Left forelimb (tissue), 1 donor: Measurements from ENCODE around the gene GPR162.

Experiments used
- DNase-seq: peaks from one replicate; pipeline ENCODE4 v3.0.0-alpha.2; 2018; ENCODE audit warnings: low spot score

Gene GPR162, protein sequence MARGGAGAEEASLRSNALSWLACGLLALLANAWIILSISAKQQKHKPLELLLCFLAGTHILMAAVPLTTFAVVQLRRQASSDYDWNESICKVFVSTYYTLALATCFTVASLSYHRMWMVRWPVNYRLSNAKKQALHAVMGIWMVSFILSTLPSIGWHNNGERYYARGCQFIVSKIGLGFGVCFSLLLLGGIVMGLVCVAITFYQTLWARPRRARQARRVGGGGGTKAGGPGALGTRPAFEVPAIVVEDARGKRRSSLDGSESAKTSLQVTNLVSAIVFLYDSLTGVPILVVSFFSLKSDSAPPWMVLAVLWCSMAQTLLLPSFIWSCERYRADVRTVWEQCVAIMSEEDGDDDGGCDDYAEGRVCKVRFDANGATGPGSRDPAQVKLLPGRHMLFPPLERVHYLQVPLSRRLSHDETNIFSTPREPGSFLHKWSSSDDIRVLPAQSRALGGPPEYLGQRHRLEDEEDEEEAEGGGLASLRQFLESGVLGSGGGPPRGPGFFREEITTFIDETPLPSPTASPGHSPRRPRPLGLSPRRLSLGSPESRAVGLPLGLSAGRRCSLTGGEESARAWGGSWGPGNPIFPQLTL

DNA sequence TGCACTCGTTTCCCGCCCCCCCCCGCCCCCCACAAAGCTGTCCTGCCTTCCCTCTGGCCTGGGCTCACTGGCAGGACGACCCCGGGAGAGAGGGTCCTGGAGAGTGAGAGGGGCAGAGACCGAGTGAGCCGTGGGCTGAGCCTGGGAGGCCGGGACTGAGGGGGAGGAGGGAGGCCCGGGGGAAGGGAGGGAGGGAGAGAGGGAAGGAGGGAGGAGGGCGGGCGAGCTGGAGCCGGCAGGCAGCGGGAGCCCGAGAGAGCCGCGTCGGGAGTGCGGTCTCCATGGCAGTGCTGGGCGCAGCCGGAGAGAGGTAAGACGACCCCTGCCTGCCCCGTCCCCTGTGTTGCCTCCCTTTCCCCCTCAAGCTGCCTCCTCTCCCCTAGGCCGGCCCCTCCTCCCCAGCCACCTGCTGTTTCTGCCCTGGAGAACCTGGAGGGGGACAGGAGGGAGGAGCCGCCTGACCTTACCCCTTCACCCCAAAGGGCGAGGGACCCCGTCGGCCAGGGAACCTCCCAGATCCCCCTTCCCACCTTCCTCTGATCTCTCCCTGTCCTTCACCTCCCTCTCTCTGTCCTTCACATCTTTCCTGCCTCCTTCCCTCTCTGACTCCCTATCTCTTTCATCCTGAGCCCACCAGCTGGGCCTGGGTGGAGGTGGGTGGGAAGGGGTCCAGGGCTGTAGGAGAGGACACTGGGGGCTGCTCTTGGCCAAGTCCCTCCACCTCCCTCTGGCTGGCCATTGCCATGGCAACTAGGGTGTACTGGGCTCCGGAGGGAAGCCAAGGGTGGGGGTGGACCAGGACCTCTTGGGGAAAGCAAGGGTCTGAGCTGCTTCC lies at the start of gene GPR162:
TSS of gene GPR162 (plus strand) at position 231 of the 835 bp plus-strand sequence. CDS start 2,078 bp downstream, outside the sequence.
- DNase-seq = peak; percentile 89

DNA sequence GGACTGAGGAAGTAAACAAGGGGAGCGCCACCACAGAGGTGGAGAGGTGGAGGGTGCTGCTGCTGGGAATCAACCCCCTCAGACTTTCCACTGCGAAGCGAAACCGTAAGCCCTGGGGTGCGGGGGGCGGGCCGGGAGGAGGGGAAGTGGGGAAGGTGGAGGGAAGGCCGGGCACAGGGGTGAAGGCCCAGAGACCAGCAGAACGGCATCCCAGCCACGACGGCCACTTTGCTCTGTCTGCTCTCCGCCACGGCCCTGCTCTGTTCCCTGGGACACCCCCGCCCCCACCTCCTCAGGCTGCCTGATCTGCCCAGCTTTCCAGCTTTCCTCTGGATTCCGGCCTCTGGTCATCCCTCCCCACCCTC lies 49.3 kb upstream of the GPR162 start, which contains the start of gene LAG3:
TSS of gene LAG3 (plus strand) at position 190 of the 365 bp plus-strand sequence. CDS start 333 bp downstream, outside the sequence.
- no peak for DNase-seq

DNA sequence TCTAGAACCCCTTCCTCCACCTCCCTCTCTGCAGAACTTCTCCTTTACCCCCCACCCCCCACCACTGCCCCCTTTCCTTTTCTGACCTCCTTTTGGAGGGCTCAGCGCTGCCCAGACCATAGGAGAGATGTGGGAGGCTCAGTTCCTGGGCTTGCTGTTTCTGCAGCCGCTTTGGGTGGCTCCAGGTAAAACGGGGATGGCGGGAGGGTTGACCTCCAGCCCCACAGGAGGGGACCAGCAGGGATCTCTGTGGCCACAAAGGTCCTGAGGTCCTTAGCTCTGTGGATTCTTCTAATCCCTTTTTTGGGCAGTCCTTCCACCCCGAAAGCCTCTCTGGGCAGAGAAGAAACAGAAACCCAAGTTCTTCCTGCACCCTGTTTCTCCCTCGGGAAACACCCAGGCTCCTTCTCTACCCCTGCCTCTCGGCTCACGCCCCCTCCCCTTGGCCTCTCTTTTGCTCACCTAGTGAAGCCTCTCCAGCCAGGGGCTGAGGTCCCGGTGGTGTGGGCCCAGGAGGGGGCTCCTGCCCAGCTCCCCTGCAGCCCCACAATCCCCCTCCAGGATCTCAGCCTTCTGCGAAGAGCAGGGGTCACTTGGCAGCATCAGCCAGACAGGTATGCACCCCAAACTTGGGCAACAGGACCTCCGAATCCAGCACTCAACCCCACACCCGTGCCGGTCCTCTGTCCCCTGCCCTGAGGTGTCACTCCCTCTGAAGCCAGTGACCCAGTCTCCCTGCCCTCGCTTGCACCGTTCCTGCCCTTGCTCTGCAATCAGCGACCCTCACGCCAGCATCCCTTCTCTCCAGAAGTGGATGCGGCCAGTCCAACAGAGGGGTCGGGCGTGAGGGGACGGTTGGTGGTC lies 48.7 kb upstream of the GPR162 start:
- DNase-seq = no peak

GRCh38 chr12:6773590-6774351 lies 47.9 kb upstream of the GPR162 start:
- DNase-seq = no peak

GRCh38 chr12:6774499-6775062 lies 47.0 kb upstream of the GPR162 start:
- DNase-seq = no peak

GRCh38 chr12:6775185-6776174 lies 46.1 kb upstream of the GPR162 start:
- no peak for DNase-seq

DNA sequence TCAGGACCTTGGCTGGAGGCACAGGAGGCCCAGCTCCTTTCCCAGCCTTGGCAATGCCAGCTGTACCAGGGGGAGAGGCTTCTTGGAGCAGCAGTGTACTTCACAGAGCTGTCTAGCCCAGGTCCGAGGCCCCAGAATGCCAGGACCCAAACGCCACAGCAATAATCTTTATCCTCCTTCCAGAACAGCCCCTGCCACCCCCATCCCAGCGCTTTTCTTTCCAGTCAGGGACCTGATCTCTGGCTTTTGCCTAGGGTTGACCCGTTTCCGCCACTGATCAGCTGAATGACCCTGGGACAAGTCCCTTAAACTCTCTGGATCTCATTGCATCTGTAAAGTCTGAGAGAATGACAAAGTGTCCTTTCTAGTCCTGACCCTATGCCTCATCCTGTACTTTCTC lies 44.2 kb upstream of the GPR162 start:
- no peak for DNase-seq

DNA sequence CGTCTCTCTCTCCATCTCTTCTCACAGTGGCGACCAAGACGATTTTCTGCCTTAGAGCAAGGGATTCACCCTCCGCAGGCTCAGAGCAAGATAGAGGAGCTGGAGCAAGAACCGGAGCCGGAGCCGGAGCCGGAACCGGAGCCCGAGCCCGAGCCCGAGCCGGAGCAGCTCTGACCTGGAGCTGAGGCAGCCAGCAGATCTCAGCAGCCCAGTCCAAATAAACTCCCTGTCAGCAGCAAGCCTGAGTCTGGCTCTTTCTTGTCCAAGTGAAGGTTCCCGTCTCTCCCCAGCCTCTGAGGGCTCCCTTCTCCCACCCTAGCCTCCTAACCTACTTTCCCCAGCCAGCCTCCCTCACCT lies 43.4 kb upstream of the GPR162 start:
- no peak for DNase-seq

DNA sequence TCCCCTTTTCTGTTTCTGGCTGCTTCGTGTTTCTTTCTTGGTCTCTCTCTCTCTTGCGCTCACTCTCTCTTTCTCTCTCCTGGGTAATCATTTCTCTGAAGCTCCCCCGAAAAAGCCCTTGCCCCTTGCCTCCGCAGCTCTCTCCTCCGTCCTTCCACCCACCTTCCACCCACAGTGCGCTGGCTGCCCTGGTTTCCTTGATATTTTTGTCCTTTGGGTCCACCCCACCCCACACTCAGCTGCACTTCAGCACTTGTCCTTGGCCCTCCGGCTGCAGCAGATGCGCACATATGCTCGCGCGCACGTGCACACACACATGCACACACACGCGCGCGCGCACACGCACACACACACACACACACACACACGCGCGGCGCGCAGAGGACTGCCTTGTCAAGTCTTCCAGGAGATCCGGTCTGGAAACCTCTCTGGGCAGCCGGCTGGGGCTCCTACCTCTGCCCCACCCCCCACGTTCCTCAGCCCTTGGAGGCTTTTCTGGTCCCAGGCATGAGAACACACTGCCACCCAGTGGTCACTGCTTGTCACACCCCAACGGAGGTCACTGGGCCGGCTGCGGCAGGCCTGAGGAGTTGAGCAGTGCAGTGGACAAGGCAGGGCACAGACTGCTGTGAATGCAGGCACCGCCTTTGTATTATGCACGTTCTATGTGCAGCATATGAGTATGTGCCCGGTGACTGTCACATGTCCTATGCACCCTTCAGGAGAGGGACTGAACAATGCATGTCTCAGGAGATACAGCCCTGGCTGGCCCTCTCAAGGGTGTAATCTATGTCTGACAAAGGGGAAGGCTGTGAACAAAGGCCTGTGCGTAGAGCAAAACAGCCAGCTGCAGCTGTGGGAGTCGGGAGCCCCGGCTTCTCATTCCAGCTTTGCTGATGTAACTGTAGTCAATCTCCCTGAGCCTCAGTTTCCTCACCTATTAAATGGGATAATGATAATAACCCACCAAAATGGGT lies 42.8 kb upstream of the GPR162 start:
- DNase-seq = peak; percentile 95

DNA sequence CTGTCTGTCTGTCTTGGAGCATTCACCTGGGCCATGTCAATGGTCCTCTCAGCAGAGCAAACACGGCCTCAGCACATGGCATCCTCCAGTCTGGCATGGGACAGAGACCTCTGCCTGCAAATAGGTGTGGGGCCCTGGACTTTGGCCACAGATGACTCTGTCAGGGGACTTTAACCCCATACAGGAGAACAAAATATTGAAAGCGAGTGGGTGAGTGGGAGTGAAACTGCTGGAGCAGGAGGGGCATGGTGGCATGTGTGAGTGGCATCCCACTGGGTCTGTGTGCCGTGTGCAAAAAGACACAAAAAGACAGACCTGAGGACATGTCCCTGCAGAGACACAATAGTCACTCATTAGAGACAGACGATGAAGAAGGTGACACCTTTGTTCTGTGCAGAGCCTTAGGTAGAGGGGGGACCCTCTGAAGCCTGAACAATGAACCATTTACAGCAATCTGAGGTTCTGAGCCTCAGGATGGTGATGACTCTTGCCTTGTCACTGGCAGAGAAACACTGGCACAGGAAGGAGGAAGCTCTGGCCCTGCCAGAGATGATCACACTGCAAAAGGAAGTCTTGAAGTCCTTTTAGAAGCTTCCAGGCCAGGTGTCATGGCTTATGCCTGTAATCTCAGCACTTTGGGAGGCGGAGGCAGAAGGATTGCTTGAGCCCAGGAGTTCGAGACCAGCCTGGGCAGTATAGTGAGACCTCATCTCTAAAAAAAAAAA lies 41.8 kb upstream of the GPR162 start:
- peak; percentile 52 for DNase-seq

DNA sequence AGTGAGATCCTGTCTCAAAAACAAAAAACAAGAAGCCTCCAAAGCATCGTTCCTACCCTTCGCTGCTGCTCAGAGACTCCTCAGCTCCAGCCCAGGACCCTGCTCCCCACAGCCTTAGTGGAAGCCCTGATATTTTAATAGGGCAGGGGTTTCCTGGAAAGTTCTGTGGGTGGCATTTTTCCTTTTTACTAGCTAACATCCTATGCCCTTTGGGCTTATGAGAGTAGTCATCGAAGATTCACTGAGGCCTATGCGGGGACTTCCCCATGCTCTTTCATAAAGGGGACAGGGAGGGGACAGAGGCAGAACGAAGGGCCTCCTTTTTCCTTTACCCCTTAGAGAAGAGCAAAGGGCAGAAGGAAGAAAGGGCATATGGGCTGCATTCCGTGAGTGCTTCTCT lies 41.0 kb upstream of the GPR162 start:
- DNase-seq = no peak

DNA sequence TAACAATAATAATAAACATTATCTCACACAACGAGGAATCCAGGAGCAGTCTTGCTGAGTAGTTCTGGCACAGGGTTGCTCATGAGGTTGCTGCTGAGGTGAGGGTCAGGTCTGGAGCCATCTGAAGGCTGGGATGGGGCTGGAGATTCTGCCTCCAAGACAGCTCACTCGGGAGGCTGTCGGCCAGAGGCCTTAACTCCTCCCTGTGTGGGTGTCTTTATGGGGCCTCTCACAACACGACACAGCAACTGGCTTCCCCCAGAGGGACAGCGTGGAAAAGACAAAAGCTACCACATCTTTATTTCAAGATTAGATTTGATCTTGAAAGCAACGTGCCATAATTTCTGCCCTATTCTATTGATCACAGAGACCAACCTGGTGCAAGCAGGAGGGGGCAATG lies 39.5 kb upstream of the GPR162 start:
- DNase-seq = no peak

- no peak for DNase-seq
Measured at GRCh38 chr12:6782850-6783566, 38.6 kb upstream of the GPR162 start.

DNA sequence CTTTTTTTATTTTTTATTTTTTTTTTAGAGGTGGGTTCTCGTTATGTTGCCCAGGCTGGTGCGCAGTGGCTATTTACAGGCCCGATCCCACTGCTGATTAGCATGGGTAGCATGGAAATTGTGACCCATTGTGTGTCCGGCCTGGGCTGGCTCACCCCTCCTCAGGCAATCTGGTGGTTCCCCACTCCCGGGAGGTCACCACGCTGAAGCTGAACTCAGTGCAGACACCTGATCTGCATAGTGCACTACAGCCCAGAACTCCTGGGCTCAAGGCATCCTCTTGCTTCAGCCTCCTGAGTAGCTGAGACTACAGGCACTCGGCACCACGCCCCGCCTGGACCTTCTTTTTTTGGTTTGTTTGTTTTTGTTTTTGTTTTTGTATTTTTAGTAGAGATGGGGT lies 37.8 kb upstream of the GPR162 start:
- no peak for DNase-seq

GRCh38 chr12:6784296-6784695 lies 37.3 kb upstream of the GPR162 start:
- DNase-seq = no peak

GRCh38 chr12:6784761-6785160 lies 36.9 kb upstream of the GPR162 start:
- DNase-seq = no peak
